Measurements from ENCODE around the gene TBK1. TPM values are rescaled to one million over a fixed set of nuclear protein-coding genes. Genes with fewer than 3 reads are reported as not detected.

Gene TBK1
- total and polyA plus RNA-seq, 2 of the 4 experiments (the other 2 are of a cell fraction), result 9.9 to 11.6 TPM

GRCh38 chr12:64427988-64428387, 23.9 kb upstream of the TBK1 start:
- no peak overlapping the region for H4K91ac ChIP-seq (ENCODE audit: insufficient read depth, low read depth, low read length)
- dilution Hi-C loops (cut with HindIII; ENCODE audit: low sequenced_read_pairs, unreplicated experiment), result no loop called here
- no peak overlapping the region for H3K56ac ChIP-seq (ENCODE audit: extremely low read depth, insufficient read depth, low read length)
- no peak overlapping the region for H3K4ac ChIP-seq (ENCODE audit: low read depth, low read length)
- H2AFZ ChIP-seq (replicated peaks; ENCODE audit: low read length, poor library complexity), result no peak overlapping the region
- no peaks in the 10 kb centered on the region for H3K27me3 ChIP-seq (ENCODE audit: control insufficient read depth, insufficient read depth, low read length)
- H3K4me1 ChIP-seq (ENCODE audit: control insufficient read depth, insufficient read depth, low read length), result no peaks in the 10 kb centered on the region
- no peaks in the 10 kb centered on the region for H3K9me3 ChIP-seq (ENCODE audit: control insufficient read depth, insufficient read depth, low read length)
- no peak overlapping the region for H3K23ac ChIP-seq (ENCODE audit: low read depth, low read length)
- no peak overlapping the region for H2BK5ac ChIP-seq (ENCODE audit: low read depth, low read length, poor library complexity, severe bottlenecking)
- in situ Hi-C loops (cut with MboI; ENCODE audit: low sequenced_read_pairs), result no loop called here
- peaks cover 15 to 17% of the 10 kb centered on the region in 2 experiments for H3K79me1 ChIP-seq (ENCODE audit: low read depth in 1 of 2, low read length in 2 of 2)
- no peak overlapping the region for H2BK120ac ChIP-seq (ENCODE audit: low read depth, low read length)
- H3K18ac ChIP-seq (ENCODE audit: low read depth, low read length), result no peak overlapping the region
- TF ChIP-seq CEBPB (IDR thresholded peaks at IDR 0.05; ENCODE audit: low read depth, low read length), result no peak
- no peak for TF ChIP-seq BHLHE40 (IDR thresholded peaks at IDR 0.05; ENCODE audit: low read depth, low read length)
- no peak for TF ChIP-seq ELK1 (IDR thresholded peaks at IDR 0.05; ENCODE audit: borderline replicate concordance, low read depth, low read length)
- no peak for TF ChIP-seq RFX5 (IDR thresholded peaks at IDR 0.05; ENCODE audit: low read depth, low read length)
- no peak for TF ChIP-seq MXI1 (IDR thresholded peaks at IDR 0.05; ENCODE audit: borderline replicate concordance, low read depth, low read length)
- no peak for TF ChIP-seq CHD1 (IDR thresholded peaks at IDR 0.05; ENCODE audit: low read depth, low read length)
- no peak for TF ChIP-seq MAFK (IDR thresholded peaks at IDR 0.05; ENCODE audit: low read depth, low read length)
- no peak for TF ChIP-seq CTCF (conservative IDR thresholded peaks at IDR 0.05; ENCODE audit: low read depth, low read length)
- no peak for TF ChIP-seq USF2 (IDR thresholded peaks at IDR 0.05; ENCODE audit: low read depth, low read length)
- no peak for TF ChIP-seq NFE2L2 (IDR thresholded peaks at IDR 0.05; ENCODE audit: low read depth, low read length)
- no peak for TF ChIP-seq FOS (IDR thresholded peaks at IDR 0.05; ENCODE audit: low read depth, low read length)
- no peak for TF ChIP-seq RAD21 (IDR thresholded peaks at IDR 0.05; ENCODE audit: low read length)
- no peak for TF ChIP-seq RCOR1 (IDR thresholded peaks at IDR 0.05; ENCODE audit: insufficient replicate concordance, low read length)
- no peak for TF ChIP-seq MAZ (IDR thresholded peaks at IDR 0.05; ENCODE audit: borderline replicate concordance, low read depth, low read length)
- TF ChIP-seq POLR2A (IDR thresholded peaks at IDR 0.05; ENCODE audit: low read depth, low read length), result no peak
- no peak overlapping the region for H3K4me3 ChIP-seq (ENCODE audit: insufficient read depth, low read depth, low read length)
- no peak for ATAC-seq (ENCODE audit: low read depth)
- H2AK5ac ChIP-seq (ENCODE audit: low read depth, low read length), result no peak overlapping the region
- CTCF ChIA-PET, result no interaction called here
- no peak overlapping the region for H2BK20ac ChIP-seq (ENCODE audit: low read depth, low read length)
- H2AK9ac ChIP-seq (replicated peaks; ENCODE audit: low read depth, low read length, poor library complexity), result no peak overlapping the region
- DNase-seq, result no peak
- no peak overlapping the region for H4K5ac ChIP-seq (ENCODE audit: low read depth, low read length)
- POLR2A ChIA-PET (ENCODE audit: unreplicated experiment), result no interaction called here
- no peak overlapping the region for H3K9ac ChIP-seq (ENCODE audit: low read depth, low read length)
- peaks cover 65% of the 10 kb centered on the region for H3K36me3 ChIP-seq (ENCODE audit: control insufficient read depth, insufficient read depth, low read length)
- no peak overlapping the region for H3K4me2 ChIP-seq (ENCODE audit: low read depth, low read length)
- no peak overlapping the region for H3K27ac ChIP-seq (ENCODE audit: insufficient read depth, low read length)
- H3K14ac ChIP-seq (replicated peaks; ENCODE audit: low read depth, low read length), result no peak overlapping the region
- H3K9me1 ChIP-seq (ENCODE audit: insufficient read depth, low read length), result no peaks in the 10 kb centered on the region
- no peak overlapping the region for H2BK15ac ChIP-seq (ENCODE audit: low read depth, low read length)
- no peak overlapping the region for H4K8ac ChIP-seq (ENCODE audit: low read depth in 2 of 2, low read length in 2 of 2)
- BruUV-seq (replicated peaks), result no TSS peak
- peaks cover 9% of the 10 kb centered on the region; the same call in 1 of the 2 replicates for H4K20me1 ChIP-seq (ENCODE audit: insufficient read depth, low read length)
- intact Hi-C loops (cut with micrococcal nuclease), result loop anchor here (5.0 kb wide), 1 partner anchor 59 kb away; no protein-coding TSS in a partner anchor
- no CpG with 5 or more reads among the region's 1 CpG for WGBS, 2 experiments (ENCODE audit: extremely low coverage in 2 of 2, insufficient read length in 1 of 2)

All from IMR-90 (cell line).